Measurements from ENCODE around the gene FUT3.
"Not testable (repeated sequence)": the region's sequence is repeated elsewhere in the genome, so short reads cannot be mapped to it uniquely, and the experiment has no call there.

GRCh38 chr19:5884065-5884811 lies 33.0 kb upstream of the FUT3 start:
- TF ChIP-seq POLR2A (IDR thresholded peaks at IDR 0.05; ENCODE audit: low read depth, low read length); CTCF (conservative IDR thresholded peaks at IDR 0.05; ENCODE audit: low read depth, low read length); RAD21 (IDR thresholded peaks at IDR 0.05; ENCODE audit: low read length); FOS (IDR thresholded peaks at IDR 0.05; ENCODE audit: low read depth, low read length); CEBPB (IDR thresholded peaks at IDR 0.05; ENCODE audit: low read depth, low read length): not testable (repeated sequence)
